ENCODE measurements around the gene SLX4IP.
A peak's percentile ranks its signal among the peaks of the same experiment; 100 is the strongest.

SLX4IP gene

DNA sequence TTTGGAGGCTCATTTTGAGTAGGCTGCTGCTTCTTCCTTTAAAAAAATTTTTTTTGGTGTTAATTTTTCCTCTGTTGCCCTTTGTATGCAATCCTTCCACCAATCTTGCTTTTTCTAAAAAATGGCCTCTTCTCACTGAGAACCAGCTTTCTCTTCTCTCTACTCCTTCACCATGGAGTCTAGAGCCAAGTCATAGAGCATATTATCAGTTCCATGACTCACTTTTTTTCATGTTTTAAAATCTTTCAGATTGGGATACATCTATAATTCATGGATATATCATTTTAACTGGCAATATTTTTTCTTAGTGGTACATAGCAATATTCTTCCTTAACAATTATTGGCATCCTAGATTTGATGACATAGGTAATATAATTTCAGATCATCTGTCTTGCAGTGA is 62.7 kb downstream of the SLX4IP start:
- no peak for DNase-seq

DNA sequence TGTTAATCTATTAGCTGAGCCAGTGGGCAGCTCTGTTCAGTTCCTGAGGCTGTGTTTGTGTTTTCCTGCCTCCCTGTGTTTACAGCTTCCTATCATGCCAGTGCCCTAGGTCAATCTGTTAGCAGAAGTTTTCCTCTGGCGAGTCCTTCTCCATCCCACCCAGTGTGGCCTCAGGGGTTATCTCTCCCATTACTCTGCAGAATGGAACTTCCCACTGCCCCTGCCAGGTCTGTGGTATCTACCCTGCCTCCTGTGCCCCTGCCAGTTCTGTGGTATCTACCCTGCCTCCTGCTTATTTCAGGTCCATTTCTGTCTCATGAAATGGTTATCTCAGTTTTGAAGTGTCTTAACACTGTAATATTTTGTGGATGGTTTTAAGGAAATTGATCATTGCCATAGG is 63.1 kb downstream of the SLX4IP start:
- no peak for DNase-seq

DNA sequence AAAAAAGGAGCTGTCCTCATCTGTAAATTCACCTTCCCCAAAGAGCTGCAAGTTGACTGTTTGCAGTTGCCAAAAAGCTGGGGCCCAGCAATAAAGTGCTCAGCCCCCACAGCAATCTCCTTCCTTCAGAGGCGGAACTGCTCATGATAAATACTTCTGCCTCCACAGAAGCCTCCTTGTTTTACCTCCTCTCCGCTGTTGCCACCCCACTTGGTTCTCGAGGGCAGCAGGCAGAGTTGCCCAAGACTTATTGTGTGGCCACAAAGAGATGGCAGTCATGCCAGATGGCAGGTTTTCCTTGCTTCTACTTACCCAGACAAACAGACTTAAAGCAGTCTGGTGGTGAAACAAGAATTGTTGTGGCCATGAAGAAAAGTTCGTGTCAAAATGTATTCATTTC is 66.3 kb downstream of the SLX4IP start:
- DNase-seq: peak; percentile 26

DNA sequence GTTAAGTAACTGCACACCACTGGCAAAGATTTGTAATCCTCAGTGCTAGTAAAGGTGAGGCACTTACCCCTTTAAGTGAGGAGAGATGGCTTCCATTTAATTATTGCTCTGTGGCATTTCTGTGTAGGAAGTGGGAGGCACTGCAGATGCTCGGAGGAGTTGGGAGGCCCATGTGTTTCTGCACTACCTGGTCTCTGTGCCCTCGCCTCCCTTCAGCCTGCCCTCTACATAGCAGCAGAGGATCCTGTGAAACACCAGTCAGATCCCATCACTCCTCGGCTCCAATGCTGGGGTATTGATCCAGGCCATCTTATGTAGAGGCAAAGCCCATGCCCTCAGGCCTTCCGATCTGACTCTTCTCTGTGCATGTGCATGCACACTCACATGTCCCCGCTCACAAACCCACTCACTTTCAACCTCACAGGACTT is 67.0 kb downstream of the SLX4IP start:
- peak; percentile 24 for DNase-seq

DNA sequence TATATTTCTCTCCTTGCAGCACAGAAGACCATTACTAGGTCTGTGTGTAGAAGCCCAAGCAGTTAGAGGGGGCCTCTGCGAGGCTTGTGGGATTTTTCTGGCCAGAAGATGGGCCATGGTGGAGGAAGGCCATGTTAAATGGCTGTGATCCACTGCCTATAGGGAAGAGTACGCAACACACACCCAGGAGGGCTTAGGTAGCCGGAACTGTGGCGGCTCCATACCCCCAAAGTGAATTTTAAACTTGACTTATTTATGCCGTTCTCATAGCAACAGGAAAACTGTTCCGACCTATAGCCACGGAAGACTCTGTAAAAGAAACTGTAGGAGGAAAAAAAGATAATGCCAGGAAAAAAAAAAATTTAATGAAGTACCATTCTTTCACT is 69.5 kb downstream of the SLX4IP start:
- DNase-seq: no peak

DNA sequence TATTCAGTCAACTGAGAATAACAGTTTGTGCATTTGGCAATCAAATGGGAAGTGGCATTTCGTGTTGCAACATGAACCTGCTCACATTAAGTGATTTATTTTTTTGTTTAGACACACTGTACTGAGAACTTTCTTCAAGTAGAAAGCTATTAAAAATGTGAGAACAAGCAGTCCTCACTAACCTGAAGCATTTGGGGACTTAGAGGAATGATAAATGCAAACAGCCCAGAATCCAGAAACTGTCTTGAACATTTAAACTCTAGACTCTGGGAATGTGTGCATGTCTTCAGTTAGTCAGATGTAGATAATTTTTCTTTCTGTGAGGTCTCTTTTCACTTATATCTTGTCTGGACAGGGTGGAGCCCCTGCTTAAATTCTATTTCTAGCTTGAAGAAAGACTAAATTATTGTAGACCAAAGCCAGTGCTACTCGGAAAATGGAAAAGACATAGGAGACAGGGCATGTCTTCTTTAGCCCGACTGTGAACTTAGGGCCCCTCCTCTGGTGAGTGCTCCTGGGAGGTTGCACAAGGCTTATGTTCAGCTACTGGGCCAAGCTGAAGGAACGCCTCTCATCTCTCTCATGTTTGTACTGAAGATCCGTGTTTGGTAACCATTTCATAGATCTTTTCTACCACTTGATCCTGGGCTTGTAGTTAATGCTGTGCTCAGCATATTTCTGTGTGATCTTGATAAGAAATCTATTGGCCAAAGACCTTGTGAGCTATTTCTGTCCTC is 70.1 kb downstream of the SLX4IP start:
- DNase-seq: no peak

DNA sequence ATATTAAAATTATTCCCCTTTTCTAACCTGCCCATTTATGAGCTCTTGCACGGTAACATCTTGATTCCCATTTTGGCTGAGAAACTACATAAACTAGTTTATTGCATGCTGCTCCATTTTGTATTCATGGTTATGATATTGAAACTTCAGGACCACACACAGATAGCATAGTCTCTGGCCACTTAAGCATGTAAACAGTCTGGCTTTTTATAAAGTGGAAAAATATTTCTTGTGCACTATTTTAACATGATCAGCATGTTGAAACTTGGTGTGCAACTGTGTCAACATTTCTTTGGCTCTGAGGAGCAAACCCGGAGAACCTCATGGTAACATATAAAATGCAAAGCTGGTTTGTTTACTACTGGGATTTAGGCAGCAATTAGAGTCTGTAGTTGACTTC is 70.7 kb downstream of the SLX4IP start:
- DNase-seq: no peak

DNA sequence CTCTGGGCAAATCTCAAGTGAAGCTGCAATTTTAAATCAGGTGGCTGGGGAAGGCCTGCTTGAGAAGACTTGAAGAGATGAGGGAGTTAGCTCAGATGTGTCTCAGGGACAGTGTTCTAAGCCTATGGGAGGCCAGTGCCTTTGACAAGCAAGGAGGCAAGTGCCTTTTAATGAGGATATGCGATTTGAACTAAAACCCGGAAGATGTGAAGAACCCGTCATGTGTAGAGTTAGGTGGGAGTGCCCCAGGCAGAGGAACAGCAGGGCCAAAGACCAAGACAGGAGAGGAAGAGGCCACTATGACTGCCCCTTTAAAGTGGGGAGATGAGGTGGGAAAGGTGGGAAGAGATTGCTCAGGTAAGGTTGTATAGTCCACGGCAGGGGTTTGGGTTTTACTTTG is 71.9 kb downstream of the SLX4IP start:
- DNase-seq: no peak

DNA sequence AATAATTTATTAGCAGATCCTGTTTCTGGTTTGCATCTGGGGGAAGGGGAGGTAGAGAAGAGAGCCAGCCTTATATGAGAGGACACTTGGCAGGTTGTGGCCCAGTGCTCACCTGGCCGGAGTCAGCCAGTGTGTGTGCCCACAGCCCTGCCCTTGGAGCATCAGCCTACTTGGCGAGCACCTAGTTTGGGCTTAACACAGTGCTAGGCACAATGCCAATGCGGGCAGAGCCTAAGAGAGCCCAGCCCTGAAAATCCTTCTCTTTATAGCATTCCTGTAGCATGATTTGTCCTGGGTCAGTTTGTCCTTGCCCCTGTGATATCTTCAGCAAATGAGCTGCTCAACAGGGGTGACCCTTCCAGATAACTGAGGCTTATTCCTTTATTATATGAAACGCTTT is 73.0 kb downstream of the SLX4IP start:
- DNase-seq: no peak

DNA sequence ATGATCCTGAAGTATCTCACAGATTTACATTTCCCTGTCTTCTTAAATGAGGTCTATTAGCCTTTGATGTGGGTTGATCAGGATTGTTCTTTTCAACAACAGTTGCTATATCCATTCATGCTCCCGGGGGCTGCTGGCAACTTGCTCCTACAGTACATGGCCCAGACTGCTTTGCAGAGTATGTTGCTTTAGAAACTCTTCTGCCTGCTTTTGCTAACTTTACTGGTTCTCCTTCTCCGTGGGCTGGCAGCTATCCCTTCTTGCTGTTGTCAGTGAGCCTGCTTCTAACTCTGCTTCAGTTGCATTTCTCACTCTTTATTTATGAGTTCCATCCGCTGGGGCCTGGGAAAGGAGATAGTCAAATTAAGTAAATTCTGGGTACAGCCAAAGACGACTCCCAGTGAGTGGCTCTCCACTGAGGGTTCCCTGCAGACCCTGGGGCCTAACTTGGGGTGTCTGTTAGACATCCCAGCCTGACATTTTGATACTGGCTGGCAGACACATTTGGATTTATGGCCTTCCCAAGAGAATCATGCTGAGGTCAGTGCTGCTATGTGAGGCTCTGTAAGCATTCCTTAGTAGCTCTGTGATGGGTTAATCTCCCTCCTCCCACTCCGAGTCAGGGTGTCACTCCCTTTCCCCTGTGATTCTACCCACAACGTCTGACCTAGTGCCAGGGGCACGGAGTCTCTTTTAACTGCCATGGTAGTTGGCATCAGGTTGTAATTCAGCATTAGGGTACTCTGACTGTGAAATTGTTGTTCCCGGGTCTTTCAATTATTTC is 73.6 kb downstream of the SLX4IP start:
- DNase-seq: no peak

DNA sequence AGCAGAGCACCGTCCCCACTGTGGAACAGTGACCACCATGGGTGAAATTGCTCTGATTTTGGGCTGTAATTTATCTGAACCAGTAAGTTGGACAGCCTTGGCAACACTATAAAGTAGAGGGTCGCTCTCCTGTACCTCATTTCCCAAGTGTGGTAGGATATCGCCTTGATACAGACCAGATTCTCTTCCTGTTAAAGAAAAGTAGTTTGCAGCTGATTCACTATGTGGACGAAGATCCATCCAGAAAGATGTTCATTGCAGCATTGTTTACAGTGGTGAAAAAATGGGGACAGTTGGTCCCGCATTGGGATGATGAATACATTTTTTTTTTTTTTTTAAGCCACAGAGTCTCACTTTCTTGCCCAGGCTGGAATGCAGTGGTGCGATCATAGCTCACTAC is 74.3 kb downstream of the SLX4IP start:
- no peak for DNase-seq

DNA sequence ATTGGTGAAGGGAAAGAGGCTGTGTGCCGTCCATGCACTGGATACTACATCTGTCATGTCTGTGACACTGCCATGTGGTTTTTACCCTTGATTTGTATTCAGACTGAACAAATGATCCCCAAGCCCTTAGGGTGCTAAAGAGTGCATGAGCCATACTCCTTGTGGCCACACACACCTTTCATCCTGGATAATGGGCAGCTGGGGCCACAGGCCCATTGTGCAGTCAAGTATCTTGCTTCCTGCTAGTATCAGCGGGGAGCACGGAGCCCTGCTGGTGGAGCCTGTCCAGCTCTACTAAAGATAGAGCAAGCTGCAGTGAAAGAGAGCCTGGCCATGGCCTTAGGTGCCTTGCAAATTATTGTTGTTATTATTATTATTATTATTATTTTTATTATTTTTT is 75.1 kb downstream of the SLX4IP start:
- no peak for DNase-seq

DNA sequence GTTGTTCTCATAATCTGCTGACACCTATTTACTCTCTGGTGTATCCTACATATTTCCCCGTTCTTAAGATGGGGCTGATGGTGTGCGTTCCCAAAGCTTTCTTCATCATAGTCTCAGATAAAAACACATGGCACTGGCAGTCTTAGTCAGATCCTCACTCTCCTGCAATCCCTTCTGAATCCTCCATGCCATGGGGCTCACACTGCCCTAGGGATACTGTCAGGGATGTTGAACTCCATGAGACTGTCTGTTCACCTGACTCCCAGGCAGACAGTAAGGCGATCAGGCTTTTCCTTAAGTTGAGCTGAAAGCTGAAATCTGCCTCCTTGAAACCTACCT is 76.0 kb downstream of the SLX4IP start:
- DNase-seq: no peak

DNA sequence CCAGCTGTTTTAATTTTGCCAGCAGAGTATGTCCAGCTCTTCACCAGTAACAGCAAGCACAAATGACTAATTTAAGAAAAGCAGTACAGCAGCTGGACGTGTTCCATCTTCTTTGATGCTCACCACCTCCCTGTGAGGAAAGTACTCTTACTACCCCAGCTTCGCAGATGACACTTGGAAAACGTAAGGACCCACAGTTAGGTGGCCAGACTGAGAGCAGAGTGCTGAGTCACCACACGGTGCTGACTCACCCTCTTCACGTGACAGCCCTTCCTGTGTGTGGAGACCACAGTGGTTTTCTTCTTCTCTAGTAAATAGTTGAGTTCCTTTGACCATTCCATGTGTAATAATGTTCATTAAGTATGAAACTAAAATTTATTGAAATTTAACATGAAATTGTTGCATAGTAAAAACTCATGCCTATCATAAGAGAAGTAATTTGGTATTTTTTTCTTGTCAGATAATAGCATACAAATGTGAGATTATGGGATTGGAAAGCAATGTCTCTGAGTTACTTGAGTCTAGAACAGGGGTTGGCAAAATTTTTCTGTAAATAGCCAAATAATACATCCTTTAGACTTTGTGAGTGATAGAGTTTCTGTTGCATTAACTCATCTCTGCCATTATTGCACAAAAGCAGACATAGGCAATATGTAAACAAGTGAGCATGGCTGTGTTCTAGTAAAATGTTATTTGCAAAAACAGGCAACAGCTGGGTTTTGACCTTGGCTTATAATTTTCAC is 76.6 kb downstream of the SLX4IP start:
- peak; percentile 71 for DNase-seq

DNA sequence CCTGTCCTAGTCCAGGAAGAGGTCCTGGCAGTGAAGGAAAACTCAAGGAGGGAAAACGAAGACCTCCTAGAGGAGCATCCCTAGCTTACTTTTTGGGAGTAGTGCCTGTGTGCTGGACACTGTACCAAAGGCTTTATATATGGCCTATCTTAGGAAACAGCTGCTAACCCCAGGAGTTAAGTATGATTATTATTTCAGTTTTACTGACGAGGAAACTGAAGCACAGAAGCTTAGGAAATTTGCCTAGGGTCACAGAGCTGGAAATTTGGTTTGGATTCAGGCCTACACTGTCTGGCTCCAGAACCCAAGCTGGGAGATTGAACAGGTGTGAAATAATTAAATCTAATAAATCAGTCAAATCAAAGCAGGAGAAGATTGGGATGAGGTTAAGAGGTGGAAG is 78.0 kb downstream of the SLX4IP start:
- DNase-seq: no peak

DNA sequence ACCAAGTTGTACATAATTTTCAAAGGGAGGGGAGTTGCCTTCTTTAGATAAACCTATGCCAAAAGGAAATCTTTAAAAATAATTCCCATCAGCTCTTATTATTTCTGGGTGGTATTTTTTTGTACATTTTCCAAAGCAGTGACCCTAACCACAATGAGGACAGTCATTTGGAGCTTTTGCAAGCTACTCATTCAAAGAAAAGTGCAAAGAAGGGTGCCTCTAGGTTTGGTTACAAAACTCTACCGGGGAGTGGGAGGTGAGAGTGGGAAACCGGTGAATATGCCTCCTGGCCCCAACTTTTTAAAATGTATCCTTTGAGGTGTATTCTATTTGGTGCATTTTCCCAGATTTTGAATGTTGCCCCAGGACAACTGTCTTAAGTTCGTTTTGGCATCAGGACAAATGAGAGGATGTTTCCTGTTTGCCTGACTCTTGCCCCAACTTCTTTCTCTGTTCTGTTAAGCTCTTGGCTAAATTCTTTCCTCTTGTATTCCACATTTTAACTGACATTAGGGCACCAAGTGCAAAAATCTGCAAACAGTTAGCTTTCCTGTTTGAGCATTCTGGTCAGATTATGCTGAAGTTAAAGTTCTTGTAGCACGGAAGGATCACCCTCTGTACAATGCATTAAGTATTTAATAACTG is 78.9 kb downstream of the SLX4IP start:
- DNase-seq: no peak

DNA sequence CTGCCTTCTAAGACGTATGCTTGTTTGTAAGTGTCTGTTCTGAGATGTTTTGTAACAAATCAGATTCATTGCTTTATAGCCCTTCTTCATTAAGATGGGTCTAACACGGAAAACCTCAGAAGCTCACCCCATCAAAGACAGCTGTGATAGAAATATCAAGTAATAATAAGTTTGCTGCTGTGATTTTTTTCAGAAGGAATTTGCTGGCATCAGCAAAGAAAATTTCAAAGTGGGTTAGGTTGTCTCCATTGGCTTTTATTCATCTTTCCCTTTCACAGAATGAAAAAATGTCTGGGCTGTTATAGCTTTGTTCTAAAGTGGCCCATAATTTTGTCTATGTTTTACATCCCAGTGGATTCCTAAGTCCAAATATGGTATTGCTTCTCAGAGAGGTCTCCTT is 81.4 kb downstream of the SLX4IP start:
- DNase-seq: no peak

DNA sequence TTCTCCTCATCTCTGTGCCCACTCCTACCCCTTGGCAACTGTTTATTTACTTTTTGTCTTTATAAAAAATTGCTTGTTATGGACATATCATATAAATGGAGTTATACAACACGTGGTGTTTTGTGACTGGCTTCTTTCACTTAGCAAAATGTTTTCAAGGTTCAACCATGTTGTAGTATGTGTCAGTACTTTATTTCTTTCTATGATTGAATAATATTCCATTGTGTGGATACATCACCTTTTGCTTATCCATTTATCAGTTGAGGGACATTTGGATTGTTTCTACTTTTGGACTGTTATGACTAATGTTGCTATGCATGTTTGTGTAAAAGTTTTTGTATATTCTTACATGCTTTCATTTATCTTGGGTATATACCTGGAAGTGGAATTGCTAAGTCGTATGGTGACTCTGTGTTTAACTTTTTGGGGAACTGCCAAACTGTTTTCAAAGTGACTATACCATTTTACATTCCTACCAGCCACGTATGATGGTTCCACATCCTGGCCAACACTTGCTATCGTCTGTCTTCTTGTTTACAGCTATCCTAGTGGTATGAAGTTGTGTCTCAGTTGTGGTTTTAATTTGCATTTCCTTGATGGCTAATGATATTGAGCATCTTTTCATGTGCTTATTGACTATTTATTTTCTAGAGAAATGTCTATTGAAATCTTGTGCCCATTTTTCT is 84.4 kb downstream of the SLX4IP start:
- no peak for DNase-seq

DNA sequence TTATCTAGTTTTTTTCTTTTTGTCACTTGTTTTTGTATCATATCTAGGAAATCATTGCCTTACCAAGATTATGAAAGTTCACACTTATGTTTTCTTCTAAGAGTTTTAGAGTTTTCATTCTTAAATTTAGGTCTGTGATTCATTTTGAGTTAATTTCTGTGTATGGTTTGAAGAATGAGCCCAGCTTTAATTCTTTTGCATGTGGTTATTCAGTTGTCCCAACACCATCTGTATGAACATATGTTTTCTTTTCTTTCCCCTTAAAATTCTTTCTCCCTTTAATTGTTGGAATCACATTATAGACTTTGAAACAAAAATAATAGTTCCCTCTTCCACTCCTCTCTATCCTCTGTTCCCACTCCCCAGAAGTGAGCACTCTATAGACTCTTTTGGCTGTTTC is 85.4 kb downstream of the SLX4IP start:
- DNase-seq: no peak

DNA sequence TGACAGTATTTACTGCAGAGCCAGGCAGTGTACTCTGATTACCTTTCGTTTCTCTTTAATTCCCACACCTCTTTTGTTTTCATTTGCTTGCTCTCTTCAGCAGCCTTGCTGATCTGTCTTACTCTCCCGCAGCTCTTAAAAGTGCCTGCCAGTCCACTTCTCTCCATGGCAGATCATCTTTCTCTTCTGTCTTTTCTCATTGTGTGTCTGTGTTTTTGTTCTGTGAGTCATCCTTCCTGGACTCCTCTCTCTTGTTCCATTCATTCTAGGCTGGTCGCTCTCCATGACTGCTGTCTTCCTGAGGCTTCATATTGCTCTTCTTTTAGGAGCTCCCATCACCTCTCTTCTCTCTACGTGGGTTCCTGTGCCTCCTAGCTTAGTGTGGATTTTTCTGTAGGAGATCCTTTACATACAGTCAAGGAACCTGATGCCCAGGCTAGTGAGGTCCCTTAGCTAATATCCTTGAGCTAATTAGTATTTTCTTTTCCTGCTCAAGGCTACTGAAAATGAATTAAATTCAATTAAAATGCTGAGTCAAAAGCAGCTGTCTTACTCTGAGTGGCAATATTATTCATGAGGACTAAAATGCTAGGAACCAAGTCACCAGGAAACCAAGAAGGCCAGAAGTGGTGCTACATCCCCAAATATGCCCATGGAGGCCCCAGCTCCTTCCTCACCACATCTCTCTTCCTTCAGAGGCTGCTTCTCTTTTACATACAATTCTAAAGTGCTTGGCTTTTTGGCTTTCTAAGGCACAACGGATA is 86.1 kb downstream of the SLX4IP start:
- no peak for DNase-seq

DNA sequence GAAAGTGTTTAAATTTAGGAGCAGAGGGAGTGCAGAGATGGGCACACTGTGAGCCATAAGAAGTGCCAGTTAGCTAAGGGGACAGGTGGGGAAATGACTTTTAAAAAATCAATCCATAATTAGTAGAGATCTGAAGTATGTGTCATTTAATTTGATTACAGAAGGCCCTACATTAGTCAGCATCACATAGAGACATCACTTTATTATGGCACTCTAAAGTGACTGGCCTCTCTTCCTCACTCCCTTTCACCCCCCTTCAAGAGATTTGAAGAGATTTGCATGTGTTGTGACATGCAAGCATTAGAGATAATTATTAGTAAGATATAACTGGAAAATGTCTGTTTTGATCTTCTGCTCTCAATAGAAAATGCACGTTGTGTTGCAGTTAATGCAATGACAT is 86.7 kb downstream of the SLX4IP start:
- DNase-seq: no peak

DNA sequence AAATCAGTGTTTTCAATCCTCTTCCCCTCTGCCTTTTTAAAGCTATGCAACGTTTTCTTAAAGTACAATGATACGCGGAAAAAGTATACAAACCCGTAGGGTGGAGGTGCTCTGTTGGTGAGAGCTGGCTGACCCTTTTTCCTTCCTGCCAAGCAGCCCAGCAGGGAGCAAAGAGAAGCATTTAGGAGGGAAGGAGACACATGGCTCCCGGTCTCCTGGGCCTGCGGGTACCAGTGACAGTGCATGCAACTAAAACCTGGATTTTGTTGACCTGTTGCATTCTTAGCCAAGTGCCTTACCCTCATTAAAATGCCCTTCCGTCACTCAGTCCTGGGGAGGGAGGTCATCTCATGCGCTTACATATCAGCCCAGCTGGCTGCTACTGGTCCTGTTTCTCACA is 87.2 kb downstream of the SLX4IP start:
- DNase-seq: no peak

All from CD4-positive, alpha-beta T cell treated with Interleukin-17A for 4 hours (primary cell).